RWPE2 (cell line): ENCODE results near the gene PLIN4.

ENCODE experiments used
- ATAC-seq: fragments of 200-7000 bp; cut with Tn5 transposase; 3 replicates; pipeline ENCODE4 v1.9.1; 2021; ENCODE audit warnings: low read depth
- DNase-seq: peaks from one replicate; pipeline ENCODE4 v3.0.0-alpha.2; 2020; ENCODE audit warnings: low spot score
- H3K27ac ChIP-seq: fragments of 450-650 bp; 2 replicates; pipeline ENCODE4 v1.5.1; 2017; ENCODE audit warnings: mild to moderate bottlenecking; ENCODE audit not compliant: poor library complexity, severe bottlenecking
- H3K27me3 ChIP-seq: fragments of 250-450 bp; sonication (Bioruptor Pico); 2 replicates; pipeline ENCODE4 v1.5.1; 2021; ENCODE audit warnings: mild to moderate bottlenecking, moderate library complexity; ENCODE audit not compliant: insufficient read depth, poor library complexity, severe bottlenecking
- H3K36me3 ChIP-seq: fragments of 250-450 bp; sonication (Bioruptor Pico); 2 replicates; pipeline ENCODE4 v1.5.1; 2020; ENCODE audit warnings: low read depth, mild to moderate bottlenecking, moderate library complexity
- H3K4me1 ChIP-seq: fragments of 250-450 bp; sonication (Bioruptor Pico); 2 replicates; pipeline ENCODE4 v1.5.1; 2021; ENCODE audit warnings: mild to moderate bottlenecking, moderate library complexity; ENCODE audit not compliant: insufficient read depth, poor library complexity, severe bottlenecking
- H3K4me3 ChIP-seq: fragments of 250-450 bp; sonication (Bioruptor Pico); 2 replicates; pipeline ENCODE4 v1.5.1; 2021; ENCODE audit warnings: mild to moderate bottlenecking, moderate library complexity; ENCODE audit not compliant: severe bottlenecking
- H3K9me3 ChIP-seq: fragments of 250-450 bp; sonication (Bioruptor Pico); 2 replicates; pipeline ENCODE4 v1.5.1; 2021; ENCODE audit warnings: mild to moderate bottlenecking, moderate library complexity; ENCODE audit not compliant: severe bottlenecking
- TF ChIP-seq, protein P1 (sequence below): fragments of 450-650 bp; IDR thresholded peaks from one replicate; pipeline ENCODE4 v1.5.1; 2017; ENCODE audit warnings: mild to moderate bottlenecking, moderate library complexity; ENCODE audit not compliant: poor library complexity, severe bottlenecking

The PLIN4 gene

DNA sequence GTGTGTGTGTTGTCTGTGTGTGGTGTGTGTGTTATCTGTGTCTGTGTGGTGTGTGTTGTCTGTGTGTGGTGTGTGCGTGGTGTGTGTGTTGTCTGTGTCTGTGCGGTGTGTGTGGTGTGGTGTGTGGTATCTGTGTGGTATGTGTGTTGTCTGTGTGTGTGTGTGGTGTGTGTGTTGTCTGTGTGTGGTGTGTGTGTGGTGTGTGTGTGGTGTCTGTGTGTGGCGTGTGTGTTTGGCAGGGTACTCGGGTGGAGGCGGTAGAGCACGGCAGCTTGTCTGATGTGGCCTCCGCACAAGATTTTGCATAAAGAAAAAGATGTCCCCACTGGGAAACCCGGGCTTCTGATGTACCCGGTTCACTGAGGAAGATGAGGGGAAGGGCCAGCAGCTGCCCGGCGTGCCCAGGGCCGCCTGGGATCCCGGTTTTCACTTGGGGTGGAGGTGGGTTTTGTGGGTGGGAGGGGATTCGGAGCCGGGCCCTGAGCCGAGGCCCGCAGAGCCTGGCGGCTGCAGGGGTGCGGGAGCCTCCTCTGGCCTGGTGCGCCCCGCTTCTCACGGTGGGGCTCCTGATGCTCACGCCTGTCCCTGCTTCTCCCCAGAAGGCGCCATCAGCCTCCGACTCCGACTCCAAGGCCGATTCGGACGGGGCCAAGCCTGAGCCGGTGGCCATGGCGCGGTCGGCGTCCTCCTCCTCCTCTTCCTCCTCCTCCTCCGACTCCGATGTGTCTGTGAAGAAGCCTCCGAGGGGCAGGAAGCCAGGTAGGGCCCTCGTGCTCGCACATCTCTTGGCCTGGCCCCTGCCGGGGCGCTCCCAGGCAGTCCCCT lies 25.0 kb downstream of the PLIN4 start:
- no peak for ATAC-seq
- H3K9me3 ChIP-seq, result no peaks in the 10 kb centered on the region
- DNase-seq, result peak; percentile 45
- no peaks in the 10 kb centered on the region for H3K4me1 ChIP-seq
- TF ChIP-seq, protein P1, sequence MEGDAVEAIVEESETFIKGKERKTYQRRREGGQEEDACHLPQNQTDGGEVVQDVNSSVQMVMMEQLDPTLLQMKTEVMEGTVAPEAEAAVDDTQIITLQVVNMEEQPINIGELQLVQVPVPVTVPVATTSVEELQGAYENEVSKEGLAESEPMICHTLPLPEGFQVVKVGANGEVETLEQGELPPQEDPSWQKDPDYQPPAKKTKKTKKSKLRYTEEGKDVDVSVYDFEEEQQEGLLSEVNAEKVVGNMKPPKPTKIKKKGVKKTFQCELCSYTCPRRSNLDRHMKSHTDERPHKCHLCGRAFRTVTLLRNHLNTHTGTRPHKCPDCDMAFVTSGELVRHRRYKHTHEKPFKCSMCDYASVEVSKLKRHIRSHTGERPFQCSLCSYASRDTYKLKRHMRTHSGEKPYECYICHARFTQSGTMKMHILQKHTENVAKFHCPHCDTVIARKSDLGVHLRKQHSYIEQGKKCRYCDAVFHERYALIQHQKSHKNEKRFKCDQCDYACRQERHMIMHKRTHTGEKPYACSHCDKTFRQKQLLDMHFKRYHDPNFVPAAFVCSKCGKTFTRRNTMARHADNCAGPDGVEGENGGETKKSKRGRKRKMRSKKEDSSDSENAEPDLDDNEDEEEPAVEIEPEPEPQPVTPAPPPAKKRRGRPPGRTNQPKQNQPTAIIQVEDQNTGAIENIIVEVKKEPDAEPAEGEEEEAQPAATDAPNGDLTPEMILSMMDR, result no peak
- H3K27me3 ChIP-seq, result no peaks in the 10 kb centered on the region
- peaks cover 54% of the 10 kb centered on the region for H3K36me3 ChIP-seq
- no peak overlapping the region for H3K27ac ChIP-seq
- H3K4me3 ChIP-seq, result no peak overlapping the region

DNA sequence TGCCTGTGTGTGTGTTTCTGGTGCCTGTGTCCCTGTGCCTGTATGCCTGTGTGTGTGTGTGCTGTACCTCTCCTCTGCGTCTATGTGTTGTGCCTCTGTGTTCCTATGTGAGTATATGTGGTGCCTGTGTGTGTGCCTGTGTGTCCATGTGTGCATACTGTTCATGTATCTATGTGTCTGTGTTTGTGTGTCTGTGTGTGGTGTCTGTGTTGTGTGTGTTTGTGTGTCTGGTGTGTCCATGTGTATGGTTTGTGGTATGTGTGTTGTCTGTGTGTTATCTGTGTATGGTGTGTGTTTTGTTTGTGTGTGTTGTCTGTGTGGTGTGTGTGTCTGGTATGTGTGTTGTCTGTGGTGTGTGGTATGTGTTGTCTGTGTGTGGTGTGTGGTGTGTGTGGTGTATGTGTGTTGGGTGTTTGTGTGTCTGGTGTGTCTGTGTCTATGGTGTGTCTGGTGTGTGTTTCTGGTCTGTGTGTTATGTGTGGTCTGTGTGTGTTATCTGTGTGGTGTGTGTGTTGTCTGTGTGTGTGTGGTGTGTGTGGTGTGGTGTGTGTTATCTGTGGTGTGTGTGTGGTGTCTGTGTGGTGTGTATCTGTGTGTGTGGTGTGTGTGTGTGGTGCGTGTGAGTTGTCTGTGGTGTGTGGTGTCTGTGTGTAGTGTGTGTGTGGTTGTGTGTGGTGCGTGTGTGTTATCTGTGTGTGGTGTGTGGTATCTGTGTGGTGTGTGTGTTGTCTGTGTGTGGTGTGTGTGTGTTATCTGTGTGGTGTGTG lies 25.8 kb downstream of the PLIN4 start:
- TF ChIP-seq, protein P1, result no peak
- no peaks in the 10 kb centered on the region for H3K4me1 ChIP-seq
- ATAC-seq (no peak), DNase-seq (no peak)
- no peak overlapping the region for H3K27ac ChIP-seq
- no peaks in the 10 kb centered on the region for H3K27me3 ChIP-seq
- no peaks in the 10 kb centered on the region for H3K9me3 ChIP-seq
- no peak overlapping the region for H3K4me3 ChIP-seq
- peaks cover 49% of the 10 kb centered on the region for H3K36me3 ChIP-seq

DNA sequence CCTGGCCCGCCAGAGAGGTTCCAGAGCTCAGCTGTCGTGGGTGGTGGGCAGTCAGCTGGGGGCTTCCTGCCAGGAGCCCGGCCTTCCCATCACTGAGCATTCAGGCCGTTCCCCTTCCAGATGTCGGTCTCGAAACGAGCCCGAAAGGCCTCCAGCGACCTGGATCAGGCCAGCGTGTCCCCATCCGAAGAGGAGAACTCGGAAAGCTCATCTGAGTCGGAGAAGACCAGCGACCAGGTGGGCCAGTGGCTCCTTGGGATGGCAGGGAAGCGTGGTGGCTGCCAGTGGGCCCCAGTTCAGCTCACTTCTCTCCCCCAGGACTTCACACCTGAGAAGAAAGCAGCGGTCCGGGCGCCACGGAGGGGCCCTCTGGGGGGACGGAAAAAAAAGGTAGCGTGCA lies 26.8 kb downstream of the PLIN4 start:
- TF ChIP-seq, protein P1, result no peak
- Histone ChIP-seq H3K9me3 (no peaks in the 10 kb centered on the region), H3K36me3 (peaks cover 45% of the 10 kb centered on the region), H3K4me1 (no peaks in the 10 kb centered on the region), H3K27ac (no peak overlapping the region), H3K27me3 (no peaks in the 10 kb centered on the region), H3K4me3 (no peak overlapping the region)
- ATAC-seq (no peak), DNase-seq (no peak)

DNA sequence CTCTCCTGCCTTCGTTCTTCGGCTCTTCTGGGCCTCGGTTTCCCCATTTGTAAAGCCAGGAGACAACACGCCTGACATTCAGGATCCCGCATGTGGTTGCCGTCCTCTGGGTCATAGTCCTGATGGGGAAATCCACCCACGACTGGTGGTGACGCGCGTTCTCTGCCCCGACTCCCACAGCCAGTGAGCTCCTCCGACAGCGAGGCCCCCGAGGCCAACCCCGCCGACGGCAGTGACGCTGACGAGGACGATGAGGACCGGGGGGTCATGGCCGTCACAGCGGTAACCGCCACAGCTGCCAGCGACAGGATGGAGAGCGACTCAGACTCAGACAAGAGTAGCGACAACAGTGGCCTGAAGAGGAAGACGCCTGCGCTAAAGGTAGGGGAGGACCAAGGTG lies 29.8 kb downstream of the PLIN4 start:
- no peaks in the 10 kb centered on the region for H3K9me3 ChIP-seq
- TF ChIP-seq, protein P1, result no peak
- peak; percentile 48 for DNase-seq
- no peak overlapping the region for H3K4me3 ChIP-seq
- H3K4me1 ChIP-seq, result no peaks in the 10 kb centered on the region
- H3K27me3 ChIP-seq, result no peaks in the 10 kb centered on the region
- peaks cover 37% of the 10 kb centered on the region for H3K36me3 ChIP-seq
- H3K27ac ChIP-seq, result no peak overlapping the region
- ATAC-seq, result no peak
